ENCODE measurements around the gene UGCG. TPM values are rescaled to one million over a fixed set of nuclear protein-coding genes. Genes with fewer than 3 reads are reported as not detected.

UGCG gene
- total and polyA plus RNA-seq, 7 donors, result 7.2 to 74.6 (median 17.6) TPM

GRCh38 chr9:111949919-111950318 is 53.3 kb downstream of the UGCG start:
- H3K9me3 ChIP-seq, result no peaks in the 10 kb centered on the region
- no peaks in the 10 kb centered on the region for H3K27me3 ChIP-seq (ENCODE audit: insufficient read depth in 3 of 3, low read length in 2 of 3)
- ATAC-seq, result no peak
- no peaks in the 10 kb centered on the region for H3K36me3 ChIP-seq (ENCODE audit: insufficient read depth in 1 of 2, low read depth in 1 of 2)
- intact Hi-C loops (cut with DNase I), result no loop called here
- no peak for DNase-seq
- H3K4me3 ChIP-seq, result no peak overlapping the region
- 83 to 88% (median 85%) methylated on average over 3 of the region's 3 CpGs for WGBS, 3 donors
- no peaks in the 10 kb centered on the region for H3K4me1 ChIP-seq
- no peak for TF ChIP-seq CTCF (IDR thresholded peaks at IDR 0.05)
- H3K27ac ChIP-seq, result no peak overlapping the region

GRCh38 chr9:111952559-111952958 is 55.9 kb downstream of the UGCG start:
- Histone ChIP-seq H3K27ac (no peak overlapping the region), H3K27me3 (ENCODE audit: insufficient read depth in 3 of 3, low read length in 2 of 3) (no peaks in the 10 kb centered on the region), H3K4me1 (no peaks in the 10 kb centered on the region), H3K36me3 (ENCODE audit: insufficient read depth in 1 of 2, low read depth in 1 of 2) (no peaks in the 10 kb centered on the region), H3K4me3 (no peak overlapping the region), H3K9me3 (no peaks in the 10 kb centered on the region)
- ATAC-seq (peak in 1 of 4 donors; percentile 51), DNase-seq (no peak)
- WGBS, 3 donors, result 64 to 84% (median 71%) methylated on average over 3 of the region's 3 CpGs
- TF ChIP-seq CTCF (IDR thresholded peaks at IDR 0.05), result no peak
- intact Hi-C loops (cut with DNase I), result no loop called here

GRCh38 chr9:111953444-111953843 is 56.8 kb downstream of the UGCG start:
- H3K4me1 ChIP-seq, result peaks cover 6% of the 10 kb centered on the region
- intact Hi-C loops (cut with DNase I), result no loop called here
- no peaks in the 10 kb centered on the region for H3K27me3 ChIP-seq (ENCODE audit: insufficient read depth in 3 of 3, low read length in 2 of 3)
- DNase-seq (no peak), ATAC-seq (no peak)
- H3K9me3 ChIP-seq, result no peaks in the 10 kb centered on the region
- no peak overlapping the region for H3K4me3 ChIP-seq
- WGBS, 3 donors, result 80 to 85% (median 82%) methylated on average over 3 of the region's 3 CpGs
- H3K36me3 ChIP-seq (ENCODE audit: insufficient read depth in 1 of 2, low read depth in 1 of 2), result no peaks in the 10 kb centered on the region
- no peak for TF ChIP-seq CTCF (IDR thresholded peaks at IDR 0.05)
- H3K27ac ChIP-seq, result no peak overlapping the region

GRCh38 chr9:111955048-111955447 is 58.4 kb downstream of the UGCG start:
- H3K27ac ChIP-seq, result no peak overlapping the region
- H3K36me3 ChIP-seq (ENCODE audit: insufficient read depth in 1 of 2, low read depth in 1 of 2), result no peaks in the 10 kb centered on the region
- 73 to 91% (median 91%) methylated on average over 6 of the region's 6 CpGs for WGBS, 3 donors
- no peak for DNase-seq
- peaks cover 0 to 2% (median 0%) of the 10 kb centered on the region in 3 donors for H3K27me3 ChIP-seq (ENCODE audit: insufficient read depth in 3 of 3, low read length in 2 of 3)
- peaks cover 10% of the 10 kb centered on the region for H3K4me1 ChIP-seq
- TF ChIP-seq CTCF (IDR thresholded peaks at IDR 0.05), result no peak
- ATAC-seq, result no peak
- no peaks in the 10 kb centered on the region for H3K9me3 ChIP-seq
- H3K4me3 ChIP-seq, result no peak overlapping the region
- intact Hi-C loops (cut with DNase I), result loop anchor here in 1 of 2 donors (5.0 kb wide), 2 partner anchors 58 to 117 kb away; partner anchors contain the start of gene UGCG
